Mesothelial cell of epicardium (in vitro differentiated cells): ENCODE results near the gene MYH7. TPM values are rescaled to one million over a fixed set of nuclear protein-coding genes. Genes with fewer than 3 reads are reported as not detected.
"Not testable (repeated sequence)": the region's sequence is repeated elsewhere in the genome, so short reads cannot be mapped to it uniquely, and the experiment has no call there.

Experiments
- DNase-seq, 2 experiments: peaks; one replicate each; pipeline ENCODE4 v3.0.0; 2021; ENCODE audit warnings: low spot score in 2 of 2; ENCODE audit not compliant: unreplicated experiment in 2 of 2
- H3K27ac Mint-ChIP-seq: 2 replicates; pipeline ENCODE4 v1.8.0; 2021; ENCODE audit warnings: mixed read lengths
- H3K27me3 Mint-ChIP-seq: 2 replicates; pipeline ENCODE4 v1.8.0; 2021; ENCODE audit warnings: low read depth, mixed read lengths
- H3K36me3 Mint-ChIP-seq: 2 replicates; pipeline ENCODE4 v1.8.0; 2021; ENCODE audit warnings: mixed read lengths
- H3K4me1 Mint-ChIP-seq: 2 replicates; pipeline ENCODE4 v1.8.0; 2021; ENCODE audit warnings: mixed read lengths
- H3K4me3 Mint-ChIP-seq: 2 replicates; pipeline ENCODE4 v1.8.0; 2021; ENCODE audit warnings: mild to moderate bottlenecking, moderate library complexity, mixed read lengths
- H3K9me3 Mint-ChIP-seq: 2 replicates; pipeline ENCODE4 v1.8.0; 2021; ENCODE audit warnings: mixed read lengths
- total RNA-seq: library from RNA; stranded (reverse); gene quantifications from 3 replicates; pipeline ENCODE4 v1.2.1, GENCODE V29; 2021
- TF ChIP-seq, protein P1 (sequence below): fragments of 200-600 bp; sonication (generic); IDR thresholded peaks from one replicate; pipeline ENCODE4 v1.5.0; 2021; ENCODE audit warnings: antibody characterized with exemption; ENCODE audit not compliant: unreplicated experiment

Gene MYH7
- total RNA-seq, 1 donor from 2014 or later, result not detected

DNA sequence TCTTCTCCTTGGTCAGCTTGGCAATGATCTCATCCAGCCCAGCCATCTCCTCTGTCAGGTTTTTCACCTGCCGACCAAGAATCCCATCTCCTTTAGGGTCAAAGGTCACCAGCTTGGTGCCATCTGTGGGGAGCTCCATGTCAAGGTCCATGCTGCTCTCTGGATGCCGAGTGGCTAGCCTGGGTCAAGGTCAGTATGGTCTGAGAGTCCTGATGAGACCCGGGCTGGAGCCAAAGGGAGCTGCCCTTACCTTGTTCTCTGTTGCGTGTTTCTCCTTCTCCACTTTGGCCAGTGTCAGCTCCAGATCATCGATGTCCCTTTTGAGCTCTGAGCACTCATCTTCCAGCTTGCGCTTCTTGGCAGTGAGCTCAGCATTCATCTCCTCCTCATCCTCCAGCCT is 11.8 kb downstream of the MYH7 start:
- TF ChIP-seq, protein P1, sequence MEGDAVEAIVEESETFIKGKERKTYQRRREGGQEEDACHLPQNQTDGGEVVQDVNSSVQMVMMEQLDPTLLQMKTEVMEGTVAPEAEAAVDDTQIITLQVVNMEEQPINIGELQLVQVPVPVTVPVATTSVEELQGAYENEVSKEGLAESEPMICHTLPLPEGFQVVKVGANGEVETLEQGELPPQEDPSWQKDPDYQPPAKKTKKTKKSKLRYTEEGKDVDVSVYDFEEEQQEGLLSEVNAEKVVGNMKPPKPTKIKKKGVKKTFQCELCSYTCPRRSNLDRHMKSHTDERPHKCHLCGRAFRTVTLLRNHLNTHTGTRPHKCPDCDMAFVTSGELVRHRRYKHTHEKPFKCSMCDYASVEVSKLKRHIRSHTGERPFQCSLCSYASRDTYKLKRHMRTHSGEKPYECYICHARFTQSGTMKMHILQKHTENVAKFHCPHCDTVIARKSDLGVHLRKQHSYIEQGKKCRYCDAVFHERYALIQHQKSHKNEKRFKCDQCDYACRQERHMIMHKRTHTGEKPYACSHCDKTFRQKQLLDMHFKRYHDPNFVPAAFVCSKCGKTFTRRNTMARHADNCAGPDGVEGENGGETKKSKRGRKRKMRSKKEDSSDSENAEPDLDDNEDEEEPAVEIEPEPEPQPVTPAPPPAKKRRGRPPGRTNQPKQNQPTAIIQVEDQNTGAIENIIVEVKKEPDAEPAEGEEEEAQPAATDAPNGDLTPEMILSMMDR, result no peak
- no peak for DNase-seq
- H3K27me3 Mint-ChIP-seq, result peaks cover 36% of the 10 kb centered on the region
- H3K4me1 Mint-ChIP-seq, result no peaks in the 10 kb centered on the region
- H3K9me3 Mint-ChIP-seq, result no peaks in the 10 kb centered on the region
- no peaks in the 10 kb centered on the region for H3K36me3 Mint-ChIP-seq
- H3K4me3 Mint-ChIP-seq, result no peak overlapping the region
- no peak overlapping the region for H3K27ac Mint-ChIP-seq

DNA sequence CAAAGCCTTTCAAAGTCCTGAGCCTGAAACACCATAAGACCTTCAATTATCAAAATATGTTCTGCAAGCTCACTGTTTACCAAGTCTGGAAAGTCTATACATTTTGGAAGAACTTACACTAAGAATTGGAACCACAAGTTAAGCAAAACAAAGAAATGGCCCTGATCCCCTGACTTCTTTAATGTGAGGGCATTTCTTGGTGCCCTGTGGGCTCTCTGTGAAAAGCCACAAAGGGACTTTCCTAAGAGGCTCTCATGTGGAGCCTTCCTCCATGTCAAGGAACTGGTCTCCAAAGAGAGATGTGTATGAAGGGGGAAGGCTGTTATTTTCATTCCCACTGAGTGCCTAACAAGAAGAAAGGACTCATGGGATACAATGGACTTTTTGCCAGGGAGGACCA is 13.9 kb downstream of the MYH7 start:
- H3K4me1 Mint-ChIP-seq, result no peaks in the 10 kb centered on the region
- TF ChIP-seq, protein P1, result no peak
- H3K36me3 Mint-ChIP-seq, result no peaks in the 10 kb centered on the region
- no peak overlapping the region for H3K4me3 Mint-ChIP-seq
- no peak overlapping the region for H3K27ac Mint-ChIP-seq
- no peaks in the 10 kb centered on the region for H3K9me3 Mint-ChIP-seq
- H3K27me3 Mint-ChIP-seq, result peaks cover 42% of the 10 kb centered on the region
- no peak for DNase-seq

DNA sequence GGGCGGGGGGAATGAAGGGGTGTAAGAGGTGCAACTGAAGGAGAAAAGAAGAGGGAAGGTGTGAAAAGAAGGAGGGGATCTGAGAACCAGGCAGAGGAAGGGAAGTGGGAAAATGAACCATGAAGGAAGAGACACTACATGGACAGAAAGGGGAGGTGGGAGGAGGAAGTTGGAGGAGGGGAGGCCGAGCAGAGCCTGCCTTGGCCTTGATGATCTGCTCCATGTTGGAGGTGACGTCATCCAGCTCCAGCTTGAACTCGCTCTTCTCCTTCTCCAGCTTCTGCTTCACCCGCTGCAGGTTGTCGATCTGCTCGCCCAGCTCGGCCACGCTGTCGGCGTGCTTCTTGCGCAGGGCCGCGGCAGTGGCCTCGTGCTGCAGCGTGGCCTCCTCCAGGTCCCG is 15.8 kb downstream of the MYH7 start:
- not testable (repeated sequence) for H3K36me3 Mint-ChIP-seq, H3K4me1 Mint-ChIP-seq, H3K27ac Mint-ChIP-seq, H3K9me3 Mint-ChIP-seq, H3K4me3 Mint-ChIP-seq, DNase-seq
- peaks cover 45% of the 10 kb centered on the region for H3K27me3 Mint-ChIP-seq

DNA sequence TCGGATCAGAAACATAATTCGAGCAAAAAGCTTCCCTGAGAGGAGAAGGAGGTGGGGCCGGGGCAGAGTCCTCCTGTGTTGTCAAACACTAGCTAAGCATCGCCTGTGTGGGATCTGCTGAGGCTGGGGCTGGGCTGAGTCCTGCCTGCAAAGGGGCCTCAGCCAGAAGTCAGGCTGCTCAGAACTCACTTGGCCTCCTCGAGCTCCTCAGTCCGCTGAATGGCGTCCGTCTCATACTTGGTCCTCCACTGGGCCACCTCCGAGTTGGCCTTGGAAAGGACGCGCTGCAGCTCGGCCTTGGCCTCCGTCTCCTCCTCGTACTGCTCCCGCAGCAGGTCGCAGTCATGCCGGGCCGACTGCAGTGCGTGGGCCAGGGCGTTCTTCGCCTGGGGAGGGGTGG is 17.4 kb downstream of the MYH7 start:
- no peak for DNase-seq
- no peak overlapping the region for H3K4me3 Mint-ChIP-seq
- H3K36me3 Mint-ChIP-seq, result no peaks in the 10 kb centered on the region
- peaks cover 38% of the 10 kb centered on the region for H3K27me3 Mint-ChIP-seq
- H3K4me1 Mint-ChIP-seq, result no peaks in the 10 kb centered on the region
- no peak overlapping the region for H3K27ac Mint-ChIP-seq
- TF ChIP-seq, protein P1, result no peak
- H3K9me3 Mint-ChIP-seq, result no peaks in the 10 kb centered on the region

DNA sequence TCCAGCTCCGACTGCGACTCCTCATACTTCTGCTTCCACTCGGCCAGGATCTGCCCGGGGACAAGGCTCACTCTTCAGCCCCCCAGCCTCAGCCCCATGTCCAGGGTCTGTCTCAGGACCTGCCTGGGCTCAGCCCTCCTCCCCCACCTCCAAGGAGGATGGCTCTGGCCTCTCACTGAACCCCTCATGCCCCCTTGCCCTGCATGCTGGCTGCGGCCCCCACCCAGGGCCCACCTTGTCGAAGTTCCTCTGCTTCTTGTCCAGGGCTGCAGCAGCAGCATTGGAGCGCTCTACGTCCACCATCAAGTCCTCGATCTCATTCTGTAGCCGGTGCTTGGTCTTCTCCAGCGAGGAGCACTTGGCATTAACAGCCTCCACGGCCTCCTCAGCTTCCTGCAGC is 18.2 kb downstream of the MYH7 start:
- not testable (repeated sequence) for H3K9me3 Mint-ChIP-seq, H3K4me3 Mint-ChIP-seq, H3K4me1 Mint-ChIP-seq, H3K36me3 Mint-ChIP-seq, DNase-seq, H3K27ac Mint-ChIP-seq
- peaks cover 38% of the 10 kb centered on the region for H3K27me3 Mint-ChIP-seq

DNA sequence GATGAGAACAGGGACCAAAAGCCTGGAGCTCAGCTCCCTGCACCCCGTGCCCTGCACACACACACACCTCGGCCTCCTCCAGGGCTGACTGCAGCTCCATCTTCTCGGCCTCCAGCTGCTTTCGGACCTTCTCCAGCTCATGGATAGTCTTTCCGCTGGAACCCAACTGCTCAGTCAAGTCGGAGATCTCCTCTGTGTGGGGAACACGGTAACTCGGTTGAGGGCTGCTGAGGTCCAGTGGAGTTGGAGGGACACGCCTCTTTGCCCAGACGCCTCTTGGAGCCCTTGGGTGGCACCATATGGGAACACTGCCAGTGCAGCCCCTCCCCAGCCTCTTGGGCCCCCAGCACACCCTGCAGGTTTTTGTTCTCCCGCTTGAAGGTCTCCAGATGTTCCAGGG is 18.7 kb downstream of the MYH7 start:
- H3K4me1 Mint-ChIP-seq, result no peaks in the 10 kb centered on the region
- no peak overlapping the region for H3K4me3 Mint-ChIP-seq
- no peak overlapping the region for H3K27ac Mint-ChIP-seq
- TF ChIP-seq, protein P1, result no peak
- no peaks in the 10 kb centered on the region for H3K9me3 Mint-ChIP-seq
- no peak for DNase-seq
- H3K36me3 Mint-ChIP-seq, result no peaks in the 10 kb centered on the region
- H3K27me3 Mint-ChIP-seq, result peaks cover 34% of the 10 kb centered on the region
